ENCODE results near the gene MMD.

MMD gene

GRCh38 chr17:55458287-55458900 is 36.8 kb upstream of the MMD start:
- H3F3A ChIP-seq (ENCODE audit: insufficient read depth): no peaks in the 10 kb centered on the region
- no peak overlapping the region for H2AFZ ChIP-seq (ENCODE audit: low read depth, low read length, severe bottlenecking)
- H3K79me2 ChIP-seq (ENCODE audit: insufficient read depth, low read length): no peaks in the 10 kb centered on the region
- no peaks in the 10 kb centered on the region for H3K36me3 ChIP-seq (ENCODE audit: low read length)
- no peak overlapping the region for H3K4me3 ChIP-seq (ENCODE audit: insufficient read depth, low read length, poor library complexity, severe bottlenecking)
- H3K9me3 ChIP-seq (ENCODE audit: insufficient read depth, low read length): no peaks in the 10 kb centered on the region
- no peak overlapping the region for H3K4me2 ChIP-seq (ENCODE audit: low read depth, low read length, poor library complexity, severe bottlenecking)
- no peak overlapping the region for H3K9ac ChIP-seq (ENCODE audit: low read length)
- H4K20me1 ChIP-seq (ENCODE audit: low read depth, low read length): no peaks in the 10 kb centered on the region
- TF ChIP-seq, protein P1, sequence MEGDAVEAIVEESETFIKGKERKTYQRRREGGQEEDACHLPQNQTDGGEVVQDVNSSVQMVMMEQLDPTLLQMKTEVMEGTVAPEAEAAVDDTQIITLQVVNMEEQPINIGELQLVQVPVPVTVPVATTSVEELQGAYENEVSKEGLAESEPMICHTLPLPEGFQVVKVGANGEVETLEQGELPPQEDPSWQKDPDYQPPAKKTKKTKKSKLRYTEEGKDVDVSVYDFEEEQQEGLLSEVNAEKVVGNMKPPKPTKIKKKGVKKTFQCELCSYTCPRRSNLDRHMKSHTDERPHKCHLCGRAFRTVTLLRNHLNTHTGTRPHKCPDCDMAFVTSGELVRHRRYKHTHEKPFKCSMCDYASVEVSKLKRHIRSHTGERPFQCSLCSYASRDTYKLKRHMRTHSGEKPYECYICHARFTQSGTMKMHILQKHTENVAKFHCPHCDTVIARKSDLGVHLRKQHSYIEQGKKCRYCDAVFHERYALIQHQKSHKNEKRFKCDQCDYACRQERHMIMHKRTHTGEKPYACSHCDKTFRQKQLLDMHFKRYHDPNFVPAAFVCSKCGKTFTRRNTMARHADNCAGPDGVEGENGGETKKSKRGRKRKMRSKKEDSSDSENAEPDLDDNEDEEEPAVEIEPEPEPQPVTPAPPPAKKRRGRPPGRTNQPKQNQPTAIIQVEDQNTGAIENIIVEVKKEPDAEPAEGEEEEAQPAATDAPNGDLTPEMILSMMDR (IDR thresholded peaks at IDR 0.05; ENCODE audit: insufficient read depth, low read length, poor library complexity, severe bottlenecking): no peak
- no peaks in the 10 kb centered on the region for H3K27me3 ChIP-seq (ENCODE audit: low read length)
- no peaks in the 10 kb centered on the region for H3K9me2 ChIP-seq (replicated peaks; ENCODE audit: insufficient read depth, low read length)
- no peak overlapping the region for H3K27ac ChIP-seq (ENCODE audit: low read depth, low read length)

DNA sequence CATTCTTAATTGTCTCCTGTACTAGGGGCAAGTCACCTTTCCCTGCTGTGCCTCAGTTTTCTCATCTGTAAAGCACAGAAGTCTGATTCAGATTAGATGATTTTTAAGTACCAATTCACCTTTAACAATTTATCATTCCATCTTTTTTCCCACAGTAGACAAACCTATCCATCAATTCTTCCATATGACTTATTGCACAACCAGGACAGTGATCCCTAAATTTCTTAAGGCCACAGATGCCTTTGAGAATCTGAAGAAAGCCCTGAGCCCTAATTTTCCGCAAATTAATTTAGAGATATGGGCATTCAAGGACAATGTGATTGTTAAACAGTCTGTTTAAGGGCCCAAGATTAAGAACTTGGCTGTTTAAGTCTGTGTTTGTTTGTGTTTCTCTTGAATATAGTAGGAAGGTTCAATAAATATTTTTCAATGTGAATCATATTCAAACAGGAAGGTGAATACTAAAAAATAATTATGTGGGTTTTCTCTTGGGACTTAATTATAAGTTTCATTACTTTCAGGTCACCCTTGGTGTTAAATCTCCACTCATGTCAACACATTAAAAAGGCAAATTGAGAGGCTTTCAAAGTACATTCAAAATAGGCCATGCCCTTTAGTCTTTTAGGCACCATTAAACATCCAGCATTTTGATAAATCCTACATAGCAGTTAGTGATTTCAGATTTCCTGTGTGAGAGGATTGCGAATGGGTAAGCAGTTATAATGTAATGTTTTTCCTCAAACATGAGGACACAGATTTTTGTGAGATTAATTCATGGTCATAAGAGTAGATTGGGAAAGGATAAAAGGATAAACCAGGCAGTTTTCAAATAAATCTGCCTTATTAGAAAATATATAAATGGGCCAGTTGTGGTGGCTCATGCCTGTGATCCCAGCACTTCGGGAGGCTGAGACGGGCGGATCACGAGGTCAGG is 34.9 kb upstream of the MMD start:
- H3K27me3 ChIP-seq (ENCODE audit: low read length): no peaks in the 10 kb centered on the region
- no peak overlapping the region for H3K9ac ChIP-seq (ENCODE audit: low read length)
- H3K9me2 ChIP-seq (replicated peaks; ENCODE audit: insufficient read depth, low read length): no peaks in the 10 kb centered on the region
- no peak overlapping the region for H2AFZ ChIP-seq (ENCODE audit: low read depth, low read length, severe bottlenecking)
- no peaks in the 10 kb centered on the region for H3K36me3 ChIP-seq (ENCODE audit: low read length)
- H3K27ac ChIP-seq (ENCODE audit: low read depth, low read length): no peak overlapping the region
- H3K4me3 ChIP-seq (ENCODE audit: insufficient read depth, low read length, poor library complexity, severe bottlenecking): no peak overlapping the region
- H3K79me2 ChIP-seq (ENCODE audit: insufficient read depth, low read length): no peaks in the 10 kb centered on the region
- no peaks in the 10 kb centered on the region for H3F3A ChIP-seq (ENCODE audit: insufficient read depth)
- no peaks in the 10 kb centered on the region for H3K9me3 ChIP-seq (ENCODE audit: insufficient read depth, low read length)
- H4K20me1 ChIP-seq (ENCODE audit: low read depth, low read length): no peaks in the 10 kb centered on the region
- no peak for TF ChIP-seq EZH2phosphoT487 (conservative IDR thresholded peaks at IDR 0.05; ENCODE audit: low read length)
- TF ChIP-seq, protein P1 (IDR thresholded peaks at IDR 0.05; ENCODE audit: insufficient read depth, low read length, poor library complexity, severe bottlenecking): no peak
- H3K4me2 ChIP-seq (ENCODE audit: low read depth, low read length, poor library complexity, severe bottlenecking): no peak overlapping the region

GRCh38 chr17:55454906-55455474 is 33.4 kb upstream of the MMD start:
- no peak overlapping the region for H3K4me2 ChIP-seq (ENCODE audit: low read depth, low read length, poor library complexity, severe bottlenecking)

More at GRCh38 chr17:55454906-55455474, 33.4 kb upstream of the MMD start:
- TF ChIP-seq, protein P1 (IDR thresholded peaks at IDR 0.05; ENCODE audit: insufficient read depth, low read length, poor library complexity, severe bottlenecking): no peak
- no peak for TF ChIP-seq EZH2phosphoT487 (conservative IDR thresholded peaks at IDR 0.05; ENCODE audit: low read length)
- Histone ChIP-seq H3K9ac (ENCODE audit: low read length) (no peak overlapping the region), H3K9me3 (ENCODE audit: insufficient read depth, low read length) (no peaks in the 10 kb centered on the region), H3K9me2 (replicated peaks; ENCODE audit: insufficient read depth, low read length) (no peaks in the 10 kb centered on the region), H3K4me3 (ENCODE audit: insufficient read depth, low read length, poor library complexity, severe bottlenecking) (no peak overlapping the region), H3K27ac (ENCODE audit: low read depth, low read length) (no peak overlapping the region), H2AFZ (ENCODE audit: low read depth, low read length, severe bottlenecking) (no peak overlapping the region), H3K79me2 (ENCODE audit: insufficient read depth, low read length) (no peaks in the 10 kb centered on the region), H3K36me3 (ENCODE audit: low read length) (no peaks in the 10 kb centered on the region), H4K20me1 (ENCODE audit: low read depth, low read length) (no peaks in the 10 kb centered on the region), H3F3A (ENCODE audit: insufficient read depth) (no peaks in the 10 kb centered on the region), H3K27me3 (ENCODE audit: low read length) (no peaks in the 10 kb centered on the region)

All from SU-DHL-6 (cell line).